NOMO-1 treated with dmso at 0.1 percent for 144 hours (cell line): ENCODE results near the gene LLGL1.

Experiments used
- DNase-seq: peaks from one replicate; lab custom pipeline; 2025; ENCODE audit not compliant: unreplicated experiment; lab: John Stamatoyannopoulos, UW

Gene LLGL1

DNA sequence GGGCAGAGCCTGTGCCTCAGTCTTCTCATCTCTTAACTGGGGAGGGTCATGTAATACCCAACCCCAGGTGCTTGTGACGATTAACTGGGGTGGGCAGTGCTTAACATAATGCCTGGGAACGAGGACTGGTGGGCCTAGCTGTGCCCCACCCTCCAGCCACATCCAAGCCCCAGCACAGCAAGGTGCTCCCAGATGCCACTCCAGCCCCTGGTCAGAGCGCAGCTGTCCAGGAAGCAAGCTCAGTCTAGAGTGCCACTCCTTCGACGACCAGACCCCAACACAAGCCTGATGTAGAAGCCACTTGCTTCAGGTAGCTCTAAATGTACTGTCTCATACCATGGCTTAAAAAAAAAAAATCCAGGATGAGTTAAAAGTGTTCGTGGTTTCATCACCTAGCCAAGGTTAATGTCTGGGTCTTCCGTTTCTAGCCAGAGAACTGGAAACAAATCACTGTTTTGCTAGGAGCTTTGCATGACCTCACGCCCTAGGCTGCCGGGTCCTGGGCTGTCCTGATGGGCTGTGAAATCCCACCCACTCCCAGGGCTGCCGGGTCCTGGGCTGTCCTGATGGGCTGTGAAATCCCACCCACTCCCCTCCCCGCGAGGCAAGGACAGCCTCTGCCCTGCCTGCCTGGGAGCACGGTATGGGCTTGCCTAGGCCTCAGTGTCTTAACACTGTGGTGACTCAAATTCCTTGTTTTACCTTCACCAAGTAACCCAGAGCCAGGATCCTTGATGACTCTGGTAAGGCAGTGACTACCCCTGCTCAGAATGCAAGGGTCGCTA lies 42.7 kb downstream of the LLGL1 start:
- no peak for DNase-seq

DNA sequence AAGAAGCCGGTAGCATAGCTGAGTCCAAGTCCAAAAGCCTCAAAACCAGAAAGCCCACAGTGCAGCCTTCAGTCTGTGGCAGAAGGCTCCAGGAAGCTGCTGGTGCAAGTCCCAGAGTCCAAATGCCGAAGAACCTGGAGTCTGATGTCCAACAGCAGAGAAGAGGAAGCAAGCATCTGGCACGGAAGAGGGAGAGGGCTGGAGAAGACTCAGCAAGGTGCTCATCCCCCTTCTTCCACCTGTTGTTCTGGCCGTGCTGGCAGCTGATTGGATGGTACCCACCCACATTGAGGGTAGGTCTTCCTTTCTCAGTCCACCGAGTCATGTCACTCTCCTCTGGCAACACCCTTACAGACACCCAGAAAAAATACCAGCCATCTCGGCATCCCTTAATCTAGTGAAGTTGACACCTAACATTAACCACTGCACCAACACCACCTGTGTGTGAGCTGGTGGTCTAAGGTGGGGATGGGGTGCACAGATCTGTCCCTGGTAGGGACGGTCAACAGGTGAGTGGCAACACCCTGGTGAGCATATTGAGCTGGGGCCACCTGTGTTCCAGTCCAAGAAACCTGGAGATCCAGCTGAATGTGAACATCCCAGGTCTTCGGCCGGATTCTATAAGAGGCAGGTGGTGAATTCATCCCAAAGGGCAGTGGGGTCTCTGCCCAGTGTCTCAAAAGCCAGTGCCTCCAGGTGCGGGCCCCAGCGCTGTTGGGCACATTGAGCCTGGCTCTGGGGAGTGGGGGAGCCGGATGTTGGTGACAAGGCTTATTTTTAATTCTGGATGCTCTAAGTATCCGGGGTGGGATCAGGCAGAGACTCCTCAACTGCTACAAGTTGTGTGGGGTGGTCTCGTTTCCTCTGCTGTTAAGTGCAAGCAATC lies 44.9 kb downstream of the LLGL1 start:
- DNase-seq: no peak

DNA sequence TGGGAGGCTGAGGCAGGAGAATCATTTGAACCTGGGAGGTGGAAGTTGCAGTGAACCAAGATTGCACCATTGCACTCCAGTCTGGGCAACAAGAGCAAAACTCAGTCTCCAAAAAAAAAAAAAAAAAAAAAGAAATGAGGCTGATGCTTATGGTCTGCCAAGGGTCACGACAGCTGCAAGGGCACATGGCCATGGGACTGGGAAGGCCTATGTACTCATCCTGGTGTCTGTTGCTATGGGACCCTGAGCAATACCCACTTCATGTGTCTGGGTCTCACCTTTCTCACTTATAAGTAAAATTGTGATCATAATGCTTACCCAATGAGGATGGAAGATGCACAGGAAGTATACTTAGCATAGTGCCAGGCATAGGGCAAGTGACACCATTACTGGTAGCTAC lies 51.6 kb downstream of the LLGL1 start:
- DNase-seq: no peak

DNA sequence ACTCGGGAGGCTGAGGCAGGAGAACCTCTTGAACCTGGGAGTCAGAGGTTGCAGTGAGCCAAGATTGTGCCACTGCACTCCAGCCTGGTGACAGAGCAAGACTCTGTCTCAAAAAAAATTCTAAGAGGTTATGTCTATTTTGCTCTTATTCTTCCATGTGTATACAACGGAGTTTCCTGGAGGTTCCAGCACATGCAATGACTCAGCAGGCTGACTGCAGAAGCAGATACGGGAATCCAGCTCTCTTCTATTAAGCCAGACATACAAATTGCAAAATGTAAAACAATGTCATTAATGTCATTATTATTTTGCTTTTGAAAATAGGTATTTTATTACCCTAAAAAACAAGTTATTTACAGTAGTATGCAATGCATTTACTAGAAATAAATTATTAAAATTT lies 53.4 kb downstream of the LLGL1 start:
- DNase-seq: no peak

DNA sequence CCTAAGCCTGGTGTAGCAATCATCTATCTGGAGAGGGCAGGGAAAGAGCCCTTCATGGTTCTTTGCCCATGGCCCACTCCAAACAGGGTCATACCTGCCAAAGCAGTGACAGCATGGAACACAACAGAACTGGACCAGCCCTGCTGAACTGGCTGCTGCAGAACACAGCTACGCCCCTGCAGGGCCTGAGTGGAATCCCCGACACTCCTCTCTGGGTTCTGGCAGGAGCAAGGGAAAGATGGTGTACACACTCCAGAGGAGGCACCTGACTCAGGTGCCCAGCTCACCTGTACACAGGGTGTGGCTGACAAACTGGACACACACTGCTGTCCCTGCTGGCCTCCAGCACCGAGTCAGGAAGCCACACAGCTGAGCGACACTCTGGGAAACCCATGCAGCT lies 54.8 kb downstream of the LLGL1 start:
- no peak for DNase-seq

DNA sequence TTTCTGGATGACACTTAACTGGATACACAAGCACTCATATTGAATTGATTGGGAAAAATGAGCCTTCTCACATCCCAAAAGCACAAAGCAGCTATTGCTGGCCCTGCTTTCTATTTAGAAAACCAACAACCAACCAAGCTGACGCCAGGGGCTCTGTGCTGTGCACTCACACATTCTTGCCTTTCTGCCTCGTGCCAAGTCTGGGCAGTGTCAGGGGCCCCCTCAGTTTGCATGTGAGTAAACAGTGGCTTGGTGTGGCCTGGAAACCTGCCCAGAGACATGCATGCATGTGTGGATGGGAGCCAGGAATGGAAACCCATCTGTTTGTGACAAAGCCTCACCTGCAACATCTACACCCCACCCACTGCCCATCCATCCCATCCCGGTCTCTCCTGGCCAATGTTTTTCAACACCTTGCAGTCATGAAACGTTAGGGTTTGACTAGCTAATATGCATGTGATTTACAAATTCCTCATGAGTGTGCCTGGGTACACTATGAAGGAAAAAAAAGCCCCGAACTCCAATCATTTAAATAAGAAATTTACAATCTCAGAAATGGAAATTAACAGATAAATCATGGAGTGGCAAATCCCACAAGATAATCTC lies 55.4 kb downstream of the LLGL1 start:
- no peak for DNase-seq

DNA sequence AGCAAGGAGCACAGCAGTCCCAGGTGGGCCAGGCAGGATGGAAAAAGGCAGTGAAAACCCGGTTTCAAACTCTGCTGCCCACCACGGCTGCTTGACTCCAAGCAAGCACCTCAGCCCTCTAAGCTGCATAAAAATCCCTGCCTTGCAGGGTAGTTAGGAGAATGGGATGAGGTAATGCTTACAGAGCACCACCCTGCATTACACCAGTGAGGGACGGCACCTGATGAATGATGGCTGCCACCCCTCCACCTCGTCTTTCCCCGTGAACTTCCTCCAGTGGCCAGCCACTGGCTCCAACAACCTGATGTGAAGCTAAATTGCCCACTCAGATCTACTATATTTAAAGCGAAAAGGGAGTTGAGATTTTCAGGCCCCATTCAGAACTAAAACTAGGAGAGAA lies 56.4 kb downstream of the LLGL1 start:
- no peak for DNase-seq

DNA sequence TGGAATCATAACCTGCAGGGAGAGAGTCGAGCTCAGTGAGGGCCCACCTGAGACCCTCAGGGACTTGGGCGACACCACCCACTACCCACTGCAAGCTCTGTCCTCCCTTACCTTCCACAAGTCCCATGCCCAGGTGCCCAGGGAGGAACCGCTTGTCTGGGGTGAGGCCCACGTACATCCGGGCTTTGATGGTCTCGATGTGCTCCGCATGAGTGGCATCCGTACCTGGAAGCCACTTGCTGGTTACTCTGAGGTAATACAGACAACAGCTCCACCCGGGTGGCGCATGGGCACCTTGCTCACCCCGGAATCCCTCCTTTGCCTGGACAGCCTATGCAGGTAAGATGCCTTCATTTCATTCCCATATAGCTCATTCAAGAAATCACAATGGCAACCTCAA lies 59.9 kb downstream of the LLGL1 start:
- no peak for DNase-seq

DNA sequence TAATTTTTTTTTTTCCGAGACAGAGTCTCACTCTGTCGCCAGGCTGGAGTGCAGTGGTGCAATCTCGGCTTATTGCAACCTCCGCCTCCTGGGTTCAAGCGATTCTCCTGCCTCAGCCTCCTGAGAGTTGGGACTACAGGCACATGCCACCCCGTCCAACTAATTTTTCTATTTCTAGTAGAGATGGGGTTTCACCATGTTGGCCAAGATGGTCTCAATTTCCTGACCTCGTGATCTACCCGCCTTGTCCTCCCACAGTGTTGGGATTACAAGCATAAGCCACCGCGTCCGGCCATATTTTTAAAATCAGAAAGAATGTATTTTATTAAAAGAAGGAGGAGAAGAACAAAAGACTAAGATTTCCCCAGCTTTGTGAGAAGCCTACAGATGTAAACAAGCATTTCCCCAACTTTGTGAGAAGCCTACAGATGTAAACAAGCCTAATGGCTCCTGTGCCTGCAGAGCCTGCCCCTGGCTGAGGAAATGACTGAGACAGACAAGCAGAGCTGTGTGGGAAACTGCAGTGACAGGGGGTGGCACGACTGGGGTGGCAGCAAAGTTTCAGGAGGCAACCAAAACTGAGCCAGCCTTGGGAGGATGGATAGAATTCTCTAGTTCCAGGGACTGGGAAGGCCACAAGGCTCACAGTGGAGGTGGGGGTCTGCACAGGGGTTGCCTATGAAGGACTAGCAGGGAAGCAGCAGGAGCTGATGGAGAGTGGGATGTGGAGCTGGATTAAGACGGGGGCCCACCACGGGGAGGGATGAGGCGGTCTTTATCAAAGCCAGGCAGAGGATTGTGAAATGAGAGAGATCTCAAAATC lies 66.5 kb downstream of the LLGL1 start:
- DNase-seq: no peak
